ENCODE results near the gene ERP44.
"Not testable (repeated sequence)": the region's sequence is repeated elsewhere in the genome, so short reads cannot be mapped to it uniquely, and the experiment has no call there.

Gene ERP44

GRCh38 chr9:100069068-100069467, 29.7 kb downstream of the ERP44 start:
- DNase-seq: not testable (repeated sequence)

- DNase-seq: not testable (repeated sequence)
Measured at GRCh38 chr9:100067990-100068389, 30.8 kb downstream of the ERP44 start.

GRCh38 chr9:100066539-100066938, 32.3 kb downstream of the ERP44 start:
- DNase-seq: no peak

GRCh38 chr9:100064872-100065581, 33.8 kb downstream of the ERP44 start:
- no peak for DNase-seq

GRCh38 chr9:100063185-100063584, 35.6 kb downstream of the ERP44 start:
- DNase-seq: no peak

GRCh38 chr9:100062683-100063082, 36.1 kb downstream of the ERP44 start:
- not testable (repeated sequence) for DNase-seq

- DNase-seq: no peak
Measured at GRCh38 chr9:100058699-100059579, 39.9 kb downstream of the ERP44 start.

- no peak for DNase-seq
Measured at GRCh38 chr9:100057624-100058023, 41.2 kb downstream of the ERP44 start.

GRCh38 chr9:100056561-100056960, 42.2 kb downstream of the ERP44 start:
- DNase-seq: no peak

- DNase-seq: no peak
Measured at GRCh38 chr9:100052375-100052774, 46.4 kb downstream of the ERP44 start.

- no peak for DNase-seq
Measured at GRCh38 chr9:100049551-100049950, 49.2 kb downstream of the ERP44 start.

GRCh38 chr9:100038472-100038871, 60.3 kb downstream of the ERP44 start:
- DNase-seq: no peak

GRCh38 chr9:100033877-100034551, 64.8 kb downstream of the ERP44 start:
- no peak for DNase-seq

- DNase-seq: no peak
Measured at GRCh38 chr9:100030548-100030947, 68.3 kb downstream of the ERP44 start.

- no peak for DNase-seq
Measured at GRCh38 chr9:100029251-100029650, 69.5 kb downstream of the ERP44 start.

- peak in 43 of 51 donors; percentile 1 to 80 (median 35) for DNase-seq
Measured at GRCh38 chr9:100028201-100028784, 70.5 kb downstream of the ERP44 start.

- no peak for DNase-seq
Measured at GRCh38 chr9:100027543-100027942, 71.3 kb downstream of the ERP44 start.

- no peak for DNase-seq
Measured at GRCh38 chr9:100021931-100022330, 76.9 kb downstream of the ERP44 start.

GRCh38 chr9:100020121-100020795, 78.5 kb downstream of the ERP44 start:
- DNase-seq: no peak

- DNase-seq: no peak
Measured at GRCh38 chr9:100019541-100019940, 79.3 kb downstream of the ERP44 start.

- DNase-seq: no peak
Measured at GRCh38 chr9:100014846-100015245, 84.0 kb downstream of the ERP44 start.

All from hypothalamus (tissue), 51 donors.